GM12878 (cell line): ENCODE results near the gene HK3. TPM values are rescaled to one million over a fixed set of nuclear protein-coding genes. Genes with fewer than 3 reads are reported as not detected.

Experiments used
- ATAC-seq: fragments of 200-7000 bp; cut with Tn5 transposase; 3 replicates; pipeline ENCODE4 v1.9.1; 2020; ENCODE audit warnings: mild to moderate bottlenecking, moderate library complexity
- BruUV-seq: library from RNA; stranded (reverse); fragments of 400-500 nt; replicated peaks from 2 replicates; lab custom pipeline; 2021; lab: Mats Ljungman, UMichigan
- CTCF ChIA-PET: fragments of 300-600 bp; sonication (Branson Sonifier 250); formaldehyde crosslinking; extraction: SDS; loops from one replicate; lab custom pipeline; 2021; ENCODE audit warnings: inconsistent platforms; lab: Yijun Ruan, JAX
- POLR2A ChIA-PET: fragments of 350-600 bp; formaldehyde crosslinking; extraction: SDS; loops from one replicate; lab custom pipeline; 2021; ENCODE audit warnings: inconsistent platforms; lab: Charles Lee
- RAD21 ChIA-PET: fragments of 300-600 bp; sonication (Branson Sonifier 250); formaldehyde crosslinking; loops from one replicate; lab custom pipeline; 2023; ENCODE audit warnings: antibody characterized with exemption; ENCODE audit not compliant: unreplicated experiment; lab: Charles Lee
- SMC1A ChIA-PET: fragments of 300-600 bp; sonication (Branson Sonifier 250); formaldehyde crosslinking; loops from one replicate; lab custom pipeline; 2023; ENCODE audit not compliant: unreplicated experiment, uncharacterized antibody; lab: Charles Lee
- DNase-seq: peaks from one replicate; pipeline ENCODE4 v3.0.0-alpha.2; 2011; ENCODE audit warnings: low read depth, low spot score
- FAIRE-seq: peaks from 3 replicates; lab custom pipeline; 2011; peaks lifted over from hg19 to GRCh38; lab: Jason Lieb, UNC
- H2AFZ ChIP-seq: 2 replicates; pipeline ENCODE4 v1.6.0; 2011; ENCODE audit warnings: low read depth, low read length, control low read depth; ENCODE audit not compliant: control insufficient read depth
- H3K27ac ChIP-seq: 2 replicates; pipeline ENCODE4 v1.5.1; 2011; ENCODE audit warnings: control low read depth; ENCODE audit not compliant: control insufficient read depth, insufficient read depth
- H3K27me3 ChIP-seq, 2 experiments: replicated peaks in 1 of 2; 2 replicates each; pipeline versions ENCODE4 v1.6.0 to v1.6.1; 2011; ENCODE audit warnings: low read length in 1 of 2; ENCODE audit not compliant: control insufficient read depth in 2 of 2, insufficient read depth in 2 of 2
- H3K36me3 ChIP-seq, 2 experiments: 2 replicates each; pipeline ENCODE4 v1.5.1; 2011; ENCODE audit warnings: low read length in 1 of 2; ENCODE audit not compliant: control insufficient read depth in 2 of 2, insufficient read depth in 2 of 2
- H3K4me1 ChIP-seq: 2 replicates; pipeline ENCODE4 v1.6.1; 2011; ENCODE audit warnings: mild to moderate bottlenecking, low read length, moderate library complexity, mixed read lengths; ENCODE audit not compliant: control insufficient read depth, insufficient read depth
- H3K4me2 ChIP-seq: 2 replicates; pipeline ENCODE4 v1.6.0; 2011; ENCODE audit warnings: control low read depth; ENCODE audit not compliant: control insufficient read depth, insufficient read depth
- H3K4me3 ChIP-seq: fragments of 200-600 bp; sonication (generic); 2 replicates; pipeline ENCODE4 v1.5.1; 2016
- H3K79me2 ChIP-seq: 2 replicates; pipeline ENCODE4 v1.6.0; 2011; ENCODE audit warnings: low read length; ENCODE audit not compliant: control insufficient read depth, insufficient read depth
- H3K9ac ChIP-seq: 2 replicates; pipeline ENCODE4 v1.8.0; 2011; ENCODE audit warnings: low read length, control low read depth, mixed read lengths; ENCODE audit not compliant: control insufficient read depth, insufficient read depth
- H3K9me3 ChIP-seq: replicated peaks from 3 replicates; pipeline ENCODE4 v1.5.1; 2011; ENCODE audit warnings: mild to moderate bottlenecking, low read length; ENCODE audit not compliant: control insufficient read depth, insufficient read depth
- H4K20me1 ChIP-seq: 2 replicates; pipeline ENCODE4 v1.6.0; 2011; ENCODE audit not compliant: control insufficient read depth, insufficient read depth
- ETV6 ChIP-seq, 2 experiments: fragments of 450-650 bp in 1 of 2; IDR thresholded peaks in 1 of 2; conservative IDR thresholded peaks in 1 of 2; 2 replicates each; pipeline ENCODE4 v1.6.1; 2014; ENCODE audit warnings: antibody characterized with exemption in 1 of 2, borderline replicate concordance in 1 of 2, low read depth in 1 of 2, mild to moderate bottlenecking in 1 of 2, moderate library complexity in 1 of 2
- IRF4 ChIP-seq: IDR thresholded peaks from 2 replicates; pipeline ENCODE4 v1.6.1; 2011; ENCODE audit warnings: low read depth, low read length
- SMAD1 ChIP-seq: fragments of 450-650 bp; IDR thresholded peaks from 2 replicates; pipeline ENCODE4 v1.6.1; 2018; ENCODE audit warnings: mild to moderate bottlenecking, low read depth; ENCODE audit not compliant: partially characterized antibody
- WGBS: methylation state at CpG from one replicate; pipeline ENCODE4 v1.1.6; 2016; ENCODE audit warnings: low lambda C conversion rate; ENCODE audit not compliant: insufficient replicate concordance, insufficient coverage; ENCODE audit errors: missing lambda C conversion rate; 5-methylcytosine and 5-hydroxymethylcytosine counted together
- in situ Hi-C: fragments of 300-500 bp; cut with MboI; formaldehyde crosslinking; loops from 9 replicates; pipeline ENCODE4 v1.14.3; 2018; ENCODE audit warnings: mixed read lengths
- intact Hi-C: fragments of 100-400 bp; cut with micrococcal nuclease; formaldehyde crosslinking; loops from one replicate; pipeline ENCODE4 v1.14.2; 2022; ENCODE audit not compliant: unreplicated experiment
- polyA plus RNA-seq, 11 experiments: library from polyadenylated mRNA; depleted of rRNA in 4 of 11; unstranded in 6 of 11; stranded (reverse) in 5 of 11; fragments of >200 nt; fragmentation: Nextera tagmentation in 4 of 11; fragmentation: Illumina TruSeq in 1 of 11; extraction: Ambion mirVana in 4 of 11; extraction: Trizol in 1 of 11; gene quantifications; 1 replicate in 1 of 11; 2 replicates in 10 of 11; pipeline versions ENCODE4 v1.2.1 to v1.2.3, GENCODE V29; 2011 to 2016; ENCODE audit warnings: inconsistent platforms in 2 of 11, missing spikeins in 2 of 11, low read depth in 1 of 11
- total RNA-seq, 4 experiments: library from RNA; depleted of rRNA in 3 of 4; stranded (reverse); fragments of >200 nt in 3 of 4; fragmentation: Illumina TruSeq in 1 of 4; extraction: Trizol in 1 of 4; gene quantifications; 2 replicates each; pipeline versions ENCODE4 v1.2.1 to v1.2.3, GENCODE V29; 2013 to 2021
- TF ChIP-seq, protein P1 (sequence below): IDR thresholded peaks from 2 replicates; pipeline ENCODE4 v1.6.1; 2012; ENCODE audit warnings: low read depth, low read length, improper control_type of control experiment

Gene HK3
- total and polyA plus RNA-seq, 10 of the 15 experiments (the other 5 are each of a cell fraction or from before 2014, with no cell fraction given), result 0.13 to 1.3 (median 0.26) TPM; not detected in 4

DNA sequence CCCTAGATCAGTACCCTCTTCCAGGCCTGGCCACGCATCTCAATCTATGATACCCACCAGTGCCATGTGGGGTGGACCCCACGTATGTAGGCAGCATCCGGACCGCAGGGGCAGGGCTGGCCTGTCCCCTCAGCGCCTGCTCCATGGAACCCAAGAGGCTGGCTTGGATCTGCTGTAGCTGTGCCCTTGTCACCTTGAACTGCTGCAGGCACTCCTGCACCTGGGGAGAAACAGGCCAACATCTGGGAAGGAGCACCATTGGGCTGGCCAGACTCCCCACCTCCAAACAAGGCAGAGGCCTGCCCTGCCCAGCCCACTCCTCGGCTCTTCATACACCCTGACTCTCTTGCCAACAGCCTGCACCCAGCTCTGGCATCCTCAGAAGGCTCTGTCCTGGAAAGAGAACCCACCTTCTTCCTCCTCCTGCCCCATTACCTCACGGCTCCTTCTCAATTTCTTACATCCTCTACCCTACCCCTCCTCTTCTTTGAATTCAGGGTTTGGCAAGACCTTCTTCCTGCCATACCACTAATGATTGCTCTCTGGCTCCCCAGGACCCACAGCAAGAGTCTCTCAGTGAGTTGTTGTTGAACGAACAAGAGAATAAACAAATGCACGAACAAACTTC lies 7.7 kb downstream of the HK3 start:
- DNase-seq (no peak), FAIRE-seq (no peak), ATAC-seq (no peak)
- no peaks in the 10 kb centered on the region; a peak in 2 of 4 replicates for H3K27me3 ChIP-seq
- 23% methylated on average over 9 of the region's 9 CpGs for WGBS
- H2AFZ ChIP-seq, result no peak overlapping the region
- in situ Hi-C loops, result no loop called here
- BruUV-seq, result no TSS peak
- RAD21 ChIA-PET, result no interaction called here
- intact Hi-C loops, result no loop called here
- no peak overlapping the region for H3K9ac ChIP-seq
- H3K4me1 ChIP-seq, result no peaks in the 10 kb centered on the region
- H4K20me1 ChIP-seq, result no peaks in the 10 kb centered on the region
- CTCF ChIA-PET, result no interaction called here
- H3K36me3 ChIP-seq, result no peaks in the 10 kb centered on the region
- no peak overlapping the region for H3K27ac ChIP-seq
- TF ChIP-seq SMAD1 (no peak), IRF4 (no peak)
- POLR2A ChIA-PET, result no interaction called here
- no peak overlapping the region for H3K4me3 ChIP-seq
- H3K9me3 ChIP-seq, result no peaks in the 10 kb centered on the region
- H3K79me2 ChIP-seq, result no peaks in the 10 kb centered on the region
- SMC1A ChIA-PET, result no interaction called here
- H3K4me2 ChIP-seq, result no peak overlapping the region

DNA sequence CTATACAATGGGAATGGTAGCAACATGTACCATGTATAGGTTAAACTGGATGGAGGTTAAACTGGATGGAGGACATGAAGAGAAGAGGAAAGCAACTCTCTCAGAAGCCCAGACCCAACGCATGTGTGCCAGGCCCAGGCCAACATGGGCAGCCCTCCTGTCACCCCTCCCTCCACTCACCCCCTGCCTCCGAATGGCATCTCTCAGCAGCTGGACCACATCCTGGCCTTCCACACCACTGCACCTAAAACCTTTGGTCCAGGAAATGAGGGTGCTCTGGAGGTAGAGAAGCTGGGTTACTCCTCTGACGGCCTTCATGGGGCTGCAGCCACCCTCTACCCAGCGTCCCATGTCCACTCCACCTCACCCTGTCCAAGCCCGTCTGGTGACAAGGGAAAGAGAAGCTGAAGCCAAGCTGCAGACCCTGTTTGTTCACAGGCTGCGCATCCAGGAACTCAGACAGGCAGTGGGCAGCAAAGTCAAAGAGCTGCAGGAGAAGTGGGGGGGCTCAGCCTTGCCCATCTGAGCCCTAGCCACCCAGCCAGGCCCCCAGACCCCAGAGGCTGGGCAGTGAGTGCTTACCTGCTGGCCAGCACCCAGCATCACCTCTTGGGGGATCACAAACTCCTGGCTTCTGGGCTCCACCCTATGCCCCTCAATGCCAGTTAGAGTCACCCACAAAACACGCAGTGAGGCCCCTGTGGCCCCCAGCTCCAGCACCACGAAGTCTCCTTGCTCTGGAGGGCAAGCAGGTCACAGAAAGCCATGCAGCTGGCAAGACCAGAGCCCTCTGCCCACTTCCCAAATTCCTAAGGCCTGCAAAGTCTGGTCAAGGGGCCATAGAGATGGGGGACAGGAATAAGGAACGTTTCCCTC lies 8.5 kb downstream of the HK3 start:
- Histone ChIP-seq H3K27ac (no peak overlapping the region), H3K79me2 (no peaks in the 10 kb centered on the region), H4K20me1 (no peaks in the 10 kb centered on the region), H3K4me1 (no peaks in the 10 kb centered on the region), H3K4me2 (no peak overlapping the region), H3K36me3 (no peaks in the 10 kb centered on the region), H2AFZ (no peak overlapping the region), H3K9ac (no peak overlapping the region), H3K27me3 (no peaks in the 10 kb centered on the region; a peak in 2 of 4 replicates), H3K9me3 (no peaks in the 10 kb centered on the region), H3K4me3 (no peak overlapping the region)
- DNase-seq (no peak), FAIRE-seq (no peak), ATAC-seq (no peak)
- in situ Hi-C loops (no loop called here), intact Hi-C loops (no loop called here)
- ChIA-PET POLR2A (no interaction called here), RAD21 (no interaction called here), CTCF (interaction anchor here (0.6 kb wide), 1 partner anchor 25 kb away, joined by 4 read pairs; no protein-coding TSS in a partner anchor), SMC1A (no interaction called here)
- no TSS peak for BruUV-seq
- no peak for TF ChIP-seq ETV6 (conservative IDR thresholded peaks at IDR 0.05 in 1 of 2, IDR thresholded peaks at IDR 0.05 in 1 of 2; ENCODE audit: borderline replicate concordance in 1 of 2, low read depth in 1 of 2)
- TF ChIP-seq, protein P1, sequence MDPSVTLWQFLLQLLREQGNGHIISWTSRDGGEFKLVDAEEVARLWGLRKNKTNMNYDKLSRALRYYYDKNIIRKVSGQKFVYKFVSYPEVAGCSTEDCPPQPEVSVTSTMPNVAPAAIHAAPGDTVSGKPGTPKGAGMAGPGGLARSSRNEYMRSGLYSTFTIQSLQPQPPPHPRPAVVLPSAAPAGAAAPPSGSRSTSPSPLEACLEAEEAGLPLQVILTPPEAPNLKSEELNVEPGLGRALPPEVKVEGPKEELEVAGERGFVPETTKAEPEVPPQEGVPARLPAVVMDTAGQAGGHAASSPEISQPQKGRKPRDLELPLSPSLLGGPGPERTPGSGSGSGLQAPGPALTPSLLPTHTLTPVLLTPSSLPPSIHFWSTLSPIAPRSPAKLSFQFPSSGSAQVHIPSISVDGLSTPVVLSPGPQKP, result no peak
- WGBS, result 17% methylated on average over 9 of the region's 9 CpGs
